Left ventricle myocardium inferior (tissue), 1 donor: ENCODE data around the gene RTKN2. TPM values are rescaled to one million over a fixed set of nuclear protein-coding genes. Genes with fewer than 3 reads are reported as not detected.

Experiments used
- DNase-seq: peaks from one replicate; pipeline ENCODE4 v3.0.0-alpha.2; 2020
- H3K27ac ChIP-seq: fragments of 200-600 bp; replicated peaks from 2 replicates; pipeline ENCODE4 v1.8.0; 2021
- H3K27me3 ChIP-seq: fragments of 200-600 bp; 2 replicates; pipeline ENCODE4 v1.8.0; 2021; ENCODE audit warnings: low read depth
- H3K36me3 ChIP-seq: fragments of 200-600 bp; 2 replicates; pipeline ENCODE4 v1.8.0; 2021
- H3K4me1 ChIP-seq: fragments of 200-600 bp; 2 replicates; pipeline ENCODE4 v1.8.0; 2021
- H3K4me3 ChIP-seq: fragments of 200-600 bp; 2 replicates; pipeline ENCODE4 v1.8.0; 2021; ENCODE audit warnings: mild to moderate bottlenecking, moderate library complexity
- H3K9me3 ChIP-seq: fragments of 200-600 bp; replicated peaks from 2 replicates; pipeline ENCODE4 v1.8.0; 2021
- CTCF ChIP-seq: fragments of 200-600 bp; IDR thresholded peaks from 2 replicates; pipeline ENCODE4 v1.8.0; 2021; ENCODE audit warnings: antibody characterized with exemption, mild to moderate bottlenecking, borderline replicate concordance
- intact Hi-C: fragments of 100-400 bp; cut with micrococcal nuclease; formaldehyde crosslinking; loops from one replicate; pipeline ENCODE4 v1.11.0; 2022
- total RNA-seq: library from RNA; stranded (reverse); fragmentation: NEBNext Ultra II Directional; extraction: Animal tissue kit (Norgen Biotek cat#: 25700); gene quantifications from one replicate; pipeline ENCODE4 v1.2.1, GENCODE V29; 2021
- donor health status: DM: no; HTN: yes; CAD: no; lungs with severe emphysema.

RTKN2 gene
- total RNA-seq, 1 donor from 2014 or later: not detected

- intact Hi-C loops: no loop called here
- TF ChIP-seq CTCF: no peak
- no peaks in the 10 kb centered on the region for H3K9me3 ChIP-seq
- H3K27me3 ChIP-seq: no peaks in the 10 kb centered on the region
- no peak overlapping the region for H3K27ac ChIP-seq
- H3K4me1 ChIP-seq: peaks cover 6% of the 10 kb centered on the region
- H3K36me3 ChIP-seq: no peaks in the 10 kb centered on the region
- no peak for DNase-seq
- no peak overlapping the region for H3K4me3 ChIP-seq
Observed at GRCh38 chr10:62233356-62234076, 35.1 kb downstream of the RTKN2 start.

GRCh38 chr10:62231805-62232204, 36.8 kb downstream of the RTKN2 start:
- no peaks in the 10 kb centered on the region for H3K36me3 ChIP-seq
- DNase-seq: no peak
- no peaks in the 10 kb centered on the region for H3K4me1 ChIP-seq
- H3K9me3 ChIP-seq: no peaks in the 10 kb centered on the region
- no peak overlapping the region for H3K27ac ChIP-seq
- no peak for TF ChIP-seq CTCF
- H3K27me3 ChIP-seq: no peaks in the 10 kb centered on the region
- intact Hi-C loops: no loop called here
- no peak overlapping the region for H3K4me3 ChIP-seq

- no peak for DNase-seq
- intact Hi-C loops: no loop called here
- H3K36me3 ChIP-seq: no peaks in the 10 kb centered on the region
- no peak overlapping the region for H3K27ac ChIP-seq
- TF ChIP-seq CTCF: no peak
- no peak overlapping the region for H3K4me3 ChIP-seq
- H3K9me3 ChIP-seq: no peaks in the 10 kb centered on the region
- H3K27me3 ChIP-seq: no peaks in the 10 kb centered on the region
- no peaks in the 10 kb centered on the region for H3K4me1 ChIP-seq
Observed at GRCh38 chr10:62231371-62231770, 37.3 kb downstream of the RTKN2 start.

GRCh38 chr10:62230344-62231121, 38.1 kb downstream of the RTKN2 start:
- no peak overlapping the region for H3K27ac ChIP-seq
- H3K27me3 ChIP-seq: no peaks in the 10 kb centered on the region
- H3K4me3 ChIP-seq: no peak overlapping the region
- no peaks in the 10 kb centered on the region for H3K36me3 ChIP-seq
- no peak for DNase-seq
- no peak for TF ChIP-seq CTCF
- no peaks in the 10 kb centered on the region for H3K4me1 ChIP-seq
- H3K9me3 ChIP-seq: no peaks in the 10 kb centered on the region
- intact Hi-C loops: no loop called here

GRCh38 chr10:62225362-62225761, 43.3 kb downstream of the RTKN2 start:
- Histone ChIP-seq H3K27me3 (no peaks in the 10 kb centered on the region), H3K4me3 (no peak overlapping the region), H3K36me3 (no peaks in the 10 kb centered on the region), H3K27ac (no peak overlapping the region), H3K4me1 (no peaks in the 10 kb centered on the region), H3K9me3 (no peaks in the 10 kb centered on the region)
- no peak for TF ChIP-seq CTCF
- intact Hi-C loops: no loop called here
- DNase-seq: no peak
